Astrocyte (in vitro differentiated cells and primary cell): Measurements from ENCODE around the gene PAAF1.

Experiments used
- EZH2 ChIP-seq: IDR thresholded peaks from 2 replicates; pipeline ENCODE4 v1.6.1; 2012; ENCODE audit warnings: mild to moderate bottlenecking, low read length, inconsistent platforms; ENCODE audit not compliant: insufficient read depth
- TF ChIP-seq, protein P1 (sequence below): IDR thresholded peaks from 2 replicates; pipeline ENCODE4 v1.5.1; 2011; ENCODE audit warnings: low read depth, mild to moderate bottlenecking, inconsistent platforms, low read length, moderate library complexity; ENCODE audit not compliant: insufficient read depth

DNA sequence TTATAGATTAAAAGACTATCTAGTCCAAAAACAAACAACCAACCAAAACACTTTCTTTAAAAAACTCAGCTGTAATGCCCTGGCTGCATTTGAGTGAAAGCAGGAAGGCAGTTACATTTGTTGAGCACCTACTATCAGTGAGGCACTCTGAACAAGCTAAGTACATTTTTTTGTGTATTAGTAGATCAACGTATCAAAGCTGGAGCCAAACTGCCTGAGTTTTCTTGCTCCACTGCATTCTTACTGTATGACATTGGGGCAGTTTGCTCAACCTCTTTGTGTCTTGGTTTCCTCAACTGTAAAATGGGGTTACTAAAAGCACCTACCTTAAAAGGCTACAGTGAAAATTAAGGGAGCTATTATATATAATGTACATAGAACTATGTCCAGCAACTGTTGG, 22.1 kb upstream of the PAAF1 start:
- TF ChIP-seq, protein P1, sequence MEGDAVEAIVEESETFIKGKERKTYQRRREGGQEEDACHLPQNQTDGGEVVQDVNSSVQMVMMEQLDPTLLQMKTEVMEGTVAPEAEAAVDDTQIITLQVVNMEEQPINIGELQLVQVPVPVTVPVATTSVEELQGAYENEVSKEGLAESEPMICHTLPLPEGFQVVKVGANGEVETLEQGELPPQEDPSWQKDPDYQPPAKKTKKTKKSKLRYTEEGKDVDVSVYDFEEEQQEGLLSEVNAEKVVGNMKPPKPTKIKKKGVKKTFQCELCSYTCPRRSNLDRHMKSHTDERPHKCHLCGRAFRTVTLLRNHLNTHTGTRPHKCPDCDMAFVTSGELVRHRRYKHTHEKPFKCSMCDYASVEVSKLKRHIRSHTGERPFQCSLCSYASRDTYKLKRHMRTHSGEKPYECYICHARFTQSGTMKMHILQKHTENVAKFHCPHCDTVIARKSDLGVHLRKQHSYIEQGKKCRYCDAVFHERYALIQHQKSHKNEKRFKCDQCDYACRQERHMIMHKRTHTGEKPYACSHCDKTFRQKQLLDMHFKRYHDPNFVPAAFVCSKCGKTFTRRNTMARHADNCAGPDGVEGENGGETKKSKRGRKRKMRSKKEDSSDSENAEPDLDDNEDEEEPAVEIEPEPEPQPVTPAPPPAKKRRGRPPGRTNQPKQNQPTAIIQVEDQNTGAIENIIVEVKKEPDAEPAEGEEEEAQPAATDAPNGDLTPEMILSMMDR = no peak
- no peak for TF ChIP-seq EZH2
